Measurements from ENCODE around the gene CACNA1I.

DNA sequence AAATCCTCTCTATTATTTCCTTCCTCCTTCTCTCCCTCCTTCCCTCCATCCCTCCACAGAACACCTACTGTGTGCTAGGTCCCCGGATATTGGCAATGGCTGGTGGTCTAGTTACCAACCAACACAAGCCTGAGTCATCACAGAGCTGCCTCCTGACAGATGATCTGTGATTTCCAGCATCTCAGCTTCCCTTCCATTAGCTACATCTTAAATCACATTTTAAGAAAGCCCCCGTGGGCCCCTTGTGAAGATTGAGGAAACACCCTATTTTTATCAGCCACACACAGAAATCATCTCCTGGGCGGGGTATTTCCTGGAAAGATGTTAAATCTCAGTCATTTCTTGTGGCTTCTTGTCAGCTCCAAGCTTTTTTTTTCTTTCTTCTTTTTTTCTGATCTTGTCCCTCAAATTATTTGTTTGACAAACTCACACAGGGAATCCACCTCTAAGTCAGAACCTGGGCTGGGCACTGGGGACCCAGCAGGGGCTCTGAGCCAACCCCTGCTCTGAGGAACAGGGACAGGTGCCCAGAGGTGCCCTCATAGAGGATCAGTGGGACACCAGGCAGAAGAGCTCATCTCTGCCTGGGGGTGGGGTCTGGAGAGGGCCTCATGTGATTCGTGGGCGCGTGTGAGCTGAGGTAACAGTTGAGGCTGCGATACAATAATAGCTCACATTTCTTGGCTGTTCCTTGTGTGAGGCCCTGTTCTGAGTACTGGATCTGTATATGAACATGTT lies 42.4 kb downstream of the CACNA1I start:
- TF ChIP-seq, protein P1, sequence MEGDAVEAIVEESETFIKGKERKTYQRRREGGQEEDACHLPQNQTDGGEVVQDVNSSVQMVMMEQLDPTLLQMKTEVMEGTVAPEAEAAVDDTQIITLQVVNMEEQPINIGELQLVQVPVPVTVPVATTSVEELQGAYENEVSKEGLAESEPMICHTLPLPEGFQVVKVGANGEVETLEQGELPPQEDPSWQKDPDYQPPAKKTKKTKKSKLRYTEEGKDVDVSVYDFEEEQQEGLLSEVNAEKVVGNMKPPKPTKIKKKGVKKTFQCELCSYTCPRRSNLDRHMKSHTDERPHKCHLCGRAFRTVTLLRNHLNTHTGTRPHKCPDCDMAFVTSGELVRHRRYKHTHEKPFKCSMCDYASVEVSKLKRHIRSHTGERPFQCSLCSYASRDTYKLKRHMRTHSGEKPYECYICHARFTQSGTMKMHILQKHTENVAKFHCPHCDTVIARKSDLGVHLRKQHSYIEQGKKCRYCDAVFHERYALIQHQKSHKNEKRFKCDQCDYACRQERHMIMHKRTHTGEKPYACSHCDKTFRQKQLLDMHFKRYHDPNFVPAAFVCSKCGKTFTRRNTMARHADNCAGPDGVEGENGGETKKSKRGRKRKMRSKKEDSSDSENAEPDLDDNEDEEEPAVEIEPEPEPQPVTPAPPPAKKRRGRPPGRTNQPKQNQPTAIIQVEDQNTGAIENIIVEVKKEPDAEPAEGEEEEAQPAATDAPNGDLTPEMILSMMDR (IDR thresholded peaks at IDR 0.05; ENCODE audit: poor library complexity) = no peak
- TF ChIP-seq EZH2 (IDR thresholded peaks at IDR 0.05; ENCODE audit: borderline replicate concordance) = no peak
- TF ChIP-seq EZH2phosphoT487 (IDR thresholded peaks at IDR 0.05; ENCODE audit: low read depth, severe bottlenecking, unreplicated experiment) = no peak
